Lower lobe of right lung (tissue), 2 donors: ENCODE results near the gene PSPH. TPM values are rescaled to one million over a fixed set of nuclear protein-coding genes. Genes with fewer than 3 reads are reported as not detected.

Experiments used
- ATAC-seq, 2 donors: fragments of 200-7000 bp; cut with Tn5 transposase; one replicate each; pipeline ENCODE4 v1.9.1; 2020 to 2022; ENCODE audit warnings: mild to moderate bottlenecking in 2 of 2, moderate library complexity in 2 of 2
- DNase-seq: peaks from one replicate; pipeline ENCODE4 v3.0.0-alpha.2; 2020
- H3K27ac ChIP-seq: fragments of 200-600 bp; one replicate; pipeline ENCODE4 v1.8.0; 2022
- H3K27me3 ChIP-seq: fragments of 200-600 bp; one replicate; pipeline ENCODE4 v1.8.0; 2022; ENCODE audit warnings: low read depth
- H3K36me3 ChIP-seq: fragments of 200-600 bp; one replicate; pipeline ENCODE4 v1.8.0; 2022; ENCODE audit warnings: mild to moderate bottlenecking
- H3K4me1 ChIP-seq: fragments of 200-600 bp; one replicate; pipeline ENCODE4 v1.8.0; 2022
- H3K4me3 ChIP-seq: fragments of 200-600 bp; one replicate; pipeline ENCODE4 v1.8.0; 2022; ENCODE audit warnings: mild to moderate bottlenecking
- H3K9me3 ChIP-seq: fragments of 200-600 bp; one replicate; pipeline ENCODE4 v1.8.0; 2022
- CTCF ChIP-seq: fragments of 200-600 bp; IDR thresholded peaks from one replicate; pipeline ENCODE4 v1.8.0; 2022; ENCODE audit warnings: antibody characterized with exemption, mild to moderate bottlenecking
- intact Hi-C: fragments of 100-400 bp; cut with DNase I; formaldehyde crosslinking; loops from one replicate; pipeline ENCODE4 v1.11.0; 2022
- total RNA-seq: library from RNA; stranded (reverse); fragmentation: NEBNext Ultra II Directional; extraction: Animal tissue kit (Norgen Biotek cat#: 25700); gene quantifications from one replicate; pipeline ENCODE4 v1.2.1, GENCODE V29; 2021
- donor health status: DM: no; HTN: yes; CAD: no; lungs with severe emphysema.

PSPH gene
- total RNA-seq, 1 donor from 2014 or later = 11.8 TPM

GRCh38 chr7:56063882-56064625, 12.8 kb upstream of the PSPH start, which contains the start of gene SUMF2:
Gene SUMF2, plus strand, starts transcription at chr7:56064286. Its CDS starts 26 bp downstream, at chr7:56064312.
- DNase-seq (peak; percentile 94), ATAC-seq (peak; percentile 99)
- Histone ChIP-seq H3K4me1 (peaks cover 17% of the 10 kb centered on the region), H3K36me3 (peaks cover 55% of the 10 kb centered on the region), H3K27ac (peak within 1 kb of the TSS; percentile 86), H3K27me3 (no peaks in the 10 kb centered on the region), H3K9me3 (no peaks in the 10 kb centered on the region), H3K4me3 (peak within 1 kb of the TSS; percentile 67)
- TF ChIP-seq CTCF = peak; percentile 40
- intact Hi-C loops = no loop called here

- no peaks in the 10 kb centered on the region for H3K27me3 ChIP-seq
- intact Hi-C loops = no loop called here
- TF ChIP-seq CTCF = no peak
- ATAC-seq (no peak), DNase-seq (no peak)
- H3K36me3 ChIP-seq = peaks cover 55% of the 10 kb centered on the region
- peak overlapping the region; percentile 86 for H3K27ac ChIP-seq
- peak overlapping the region; percentile 67 for H3K4me3 ChIP-seq
- H3K4me1 ChIP-seq = peaks cover 17% of the 10 kb centered on the region
- no peaks in the 10 kb centered on the region for H3K9me3 ChIP-seq
Measured at GRCh38 chr7:56063500-56063881, 12.2 kb upstream of the PSPH start.

GRCh38 chr7:56062382-56062781, 11.1 kb upstream of the PSPH start:
- no peak overlapping the region for H3K27ac ChIP-seq
- no peak overlapping the region for H3K4me3 ChIP-seq
- H3K27me3 ChIP-seq = no peaks in the 10 kb centered on the region
- no peaks in the 10 kb centered on the region for H3K9me3 ChIP-seq
- intact Hi-C loops = no loop called here
- DNase-seq (no peak), ATAC-seq (no peak)
- no peak for TF ChIP-seq CTCF
- H3K36me3 ChIP-seq = peaks cover 62% of the 10 kb centered on the region
- H3K4me1 ChIP-seq = peaks cover 17% of the 10 kb centered on the region

GRCh38 chr7:56053993-56054392, 2.7 kb upstream of the PSPH start:
- peaks cover 64% of the 10 kb centered on the region for H3K36me3 ChIP-seq
- no peak for DNase-seq
- ATAC-seq = no peak

GRCh38 chr7:56053379-56053778, 2.1 kb upstream of the PSPH start:
- Histone ChIP-seq H3K9me3 (no peaks in the 10 kb centered on the region), H3K4me3 (no peak overlapping the region), H3K27me3 (no peaks in the 10 kb centered on the region), H3K27ac (no peak overlapping the region), H3K4me1 (peaks cover 23% of the 10 kb centered on the region), H3K36me3 (peaks cover 58% of the 10 kb centered on the region)
- ATAC-seq (no peak), DNase-seq (no peak)
- no peak for TF ChIP-seq CTCF
- intact Hi-C loops = no loop called here

More at GRCh38 chr7:56053993-56054392, 2.7 kb upstream of the PSPH start:
- H3K4me1 ChIP-seq = peaks cover 23% of the 10 kb centered on the region
- no peak overlapping the region for H3K27ac ChIP-seq
- intact Hi-C loops = no loop called here
- H3K9me3 ChIP-seq = no peaks in the 10 kb centered on the region
- H3K27me3 ChIP-seq = no peaks in the 10 kb centered on the region
- no peak for TF ChIP-seq CTCF
- no peak overlapping the region for H3K4me3 ChIP-seq
